ENCODE measurements around the gene RLN3. TPM values are rescaled to one million over a fixed set of nuclear protein-coding genes. Genes with fewer than 3 reads are reported as not detected.

RLN3 gene
- total RNA-seq, 1 experiment from 2014 or later, result not detected

GRCh38 chr19:13999085-13999484 lies 28.9 kb upstream of the RLN3 start:
- no peaks in the 10 kb centered on the region for H3K4me1 ChIP-seq (replicated peaks)

DNA sequence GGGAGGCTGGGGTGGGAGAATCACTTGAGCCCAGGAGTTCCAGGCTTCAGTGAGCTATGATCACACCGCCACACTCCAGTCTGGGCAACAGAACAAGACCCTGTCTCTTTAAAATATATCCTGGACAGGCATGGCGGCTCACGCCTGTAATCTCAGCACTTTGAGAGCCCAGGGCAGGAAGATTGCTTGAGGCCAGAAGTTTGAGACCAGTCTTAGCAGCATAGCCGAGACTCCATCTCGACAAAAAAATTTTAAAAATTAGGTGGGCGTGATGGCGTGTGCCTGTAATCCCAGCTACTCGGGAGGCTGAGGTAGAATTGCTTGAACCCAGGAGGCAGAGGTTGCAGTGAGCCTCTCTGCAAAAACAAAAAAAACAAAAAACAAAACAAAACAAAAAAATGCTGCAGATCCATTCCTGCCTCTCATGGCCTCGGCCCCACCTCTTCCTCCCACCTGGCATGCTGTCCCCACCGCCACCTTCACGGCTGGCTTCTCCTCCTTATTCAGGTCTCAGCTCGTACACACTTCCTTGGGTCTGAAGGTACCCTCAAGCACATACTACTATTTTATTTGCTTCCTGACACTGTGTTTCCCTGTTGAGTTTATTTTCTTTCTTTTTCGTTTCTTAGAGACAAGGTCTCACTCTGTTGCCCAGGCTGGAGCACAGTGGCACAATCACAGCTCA lies 27.1 kb upstream of the RLN3 start:
- H3K9me3 ChIP-seq (replicated peaks), result 0 out of 2 replicates have a peak, but pooled peaks cover 3% of the 10 kb centered on the region
- no peaks in the 10 kb centered on the region for H3K27me3 ChIP-seq (replicated peaks)
- peaks cover 3% of the 10 kb centered on the region; the same call in 1 of the 2 replicates for H3K36me3 ChIP-seq
- H3K27ac ChIP-seq, result no peak overlapping the region
- H3K4me3 ChIP-seq, result no peak overlapping the region
- H3K4me1 ChIP-seq (replicated peaks), result peaks cover 3% of the 10 kb centered on the region; the same call in 1 of the 2 replicates
- no peak for DNase-seq (ENCODE audit: low read depth in 1 of 2, low spot score in 2 of 2)

More at GRCh38 chr19:13999085-13999484, 28.9 kb upstream of the RLN3 start:
- no peak for DNase-seq (ENCODE audit: low read depth in 1 of 2, low spot score in 2 of 2)
- Histone ChIP-seq H3K36me3 (peaks cover 4% of the 10 kb centered on the region; the same call in 1 of the 2 replicates), H3K4me3 (no peak overlapping the region), H3K27ac (no peak overlapping the region), H3K27me3 (replicated peaks) (no peaks in the 10 kb centered on the region), H3K9me3 (replicated peaks) (0 out of 2 replicates have a peak, but pooled peaks cover 3% of the 10 kb centered on the region)

- Histone ChIP-seq H3K4me3 (no peak overlapping the region), H3K4me1 (replicated peaks) (peaks cover 8% of the 10 kb centered on the region), H3K9me3 (replicated peaks) (0 out of 2 replicates have a peak, but pooled peaks cover 3% of the 10 kb centered on the region), H3K27me3 (replicated peaks) (no peaks in the 10 kb centered on the region), H3K27ac (no peak overlapping the region), H3K36me3 (no peaks in the 10 kb centered on the region)
- DNase-seq (ENCODE audit: low read depth in 1 of 2, low spot score in 2 of 2), result no peak
Measured at GRCh38 chr19:14002571-14003250, 25.2 kb upstream of the RLN3 start.

DNA sequence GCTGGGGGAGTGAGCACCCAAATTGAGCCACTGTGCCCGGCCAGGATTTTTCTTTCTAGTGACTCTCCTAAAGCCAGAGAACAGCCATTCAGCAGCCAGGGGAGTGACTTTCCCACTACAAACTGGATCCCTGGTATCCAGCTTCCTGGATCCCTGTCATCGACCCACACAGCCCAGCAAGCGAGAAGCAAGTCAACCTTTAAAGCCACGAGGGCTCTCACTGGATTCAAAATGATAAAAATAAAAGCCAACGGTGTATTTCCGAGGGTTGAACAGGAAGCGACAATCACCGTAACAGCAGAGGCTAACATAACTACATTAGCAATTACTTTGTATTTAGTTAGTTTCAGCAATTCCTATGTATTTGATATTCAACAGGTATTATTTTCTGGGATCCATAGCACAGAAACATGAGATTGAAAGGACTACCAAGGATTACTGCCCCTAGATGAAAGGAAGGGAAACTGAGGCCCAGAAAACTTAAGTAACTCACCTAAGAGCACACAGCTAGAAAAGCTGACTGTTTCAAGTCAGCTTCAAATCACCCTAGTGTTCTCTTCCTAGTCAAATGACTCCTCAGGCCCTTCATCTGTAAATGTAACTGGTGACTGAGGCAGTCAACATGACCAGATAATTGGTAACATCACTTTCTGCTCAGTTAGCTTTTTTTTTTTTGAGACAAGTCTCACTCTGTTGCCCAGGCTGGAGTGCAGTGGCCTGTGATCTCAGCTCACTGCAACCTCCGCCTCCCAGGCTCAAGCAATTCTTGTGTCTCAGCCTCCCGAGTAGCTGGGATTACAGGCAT lies 24.5 kb upstream of the RLN3 start:
- H3K36me3 ChIP-seq, result no peaks in the 10 kb centered on the region
- DNase-seq (ENCODE audit: low read depth in 1 of 2, low spot score in 2 of 2), result no peak
- H3K27ac ChIP-seq, result no peak overlapping the region

GRCh38 chr19:14004619-14005348 lies 23.2 kb upstream of the RLN3 start:
- H3K27ac ChIP-seq, result no peak overlapping the region
- H3K4me1 ChIP-seq (replicated peaks), result peaks cover 8% of the 10 kb centered on the region
- H3K9me3 ChIP-seq (replicated peaks), result no peaks in the 10 kb centered on the region
- DNase-seq (ENCODE audit: low read depth in 1 of 2, low spot score in 2 of 2), result no peak
- no peak overlapping the region for H3K4me3 ChIP-seq
- no peaks in the 10 kb centered on the region for H3K27me3 ChIP-seq (replicated peaks)
- no peaks in the 10 kb centered on the region for H3K36me3 ChIP-seq

More for the DNA sequence above, 24.5 kb upstream of the RLN3 start:
- Histone ChIP-seq H3K27me3 (replicated peaks) (no peaks in the 10 kb centered on the region), H3K4me3 (no peak overlapping the region), H3K9me3 (replicated peaks) (0 out of 2 replicates have a peak, but pooled peaks cover 3% of the 10 kb centered on the region), H3K4me1 (replicated peaks) (peaks cover 8% of the 10 kb centered on the region)

GRCh38 chr19:14005349-14006084 lies 22.4 kb upstream of the RLN3 start:
- Histone ChIP-seq H3K27me3 (replicated peaks) (no peaks in the 10 kb centered on the region), H3K9me3 (replicated peaks) (no peaks in the 10 kb centered on the region), H3K36me3 (no peaks in the 10 kb centered on the region), H3K27ac (peak overlapping the region; percentile 89), H3K4me3 (peak overlapping the region; percentile 61), H3K4me1 (replicated peaks) (peaks cover 8% of the 10 kb centered on the region)
- DNase-seq (ENCODE audit: low read depth in 1 of 2, low spot score in 2 of 2), result peak; percentile 43 to 89

GRCh38 chr19:14006085-14006765 lies 21.7 kb upstream of the RLN3 start, which contains the start of gene RFX1:
TSS of gene RFX1 (minus strand) at chr19:14006320. CDS start at chr19:13993843, 12,477 bp downstream.
- DNase-seq (ENCODE audit: low read depth in 1 of 2, low spot score in 2 of 2), result peak; percentile 99
- peak within 1 kb of the TSS; percentile 61 for H3K4me3 ChIP-seq
- H3K27ac ChIP-seq, result peak within 1 kb of the TSS; percentile 89

GRCh38 chr19:14006766-14007562 lies 21.0 kb upstream of the RLN3 start:
- H3K27ac ChIP-seq, result peak overlapping the region; percentile 89
- H3K27me3 ChIP-seq (replicated peaks), result no peaks in the 10 kb centered on the region
- H3K36me3 ChIP-seq, result no peaks in the 10 kb centered on the region
- H3K9me3 ChIP-seq (replicated peaks), result no peaks in the 10 kb centered on the region
- H3K4me1 ChIP-seq (replicated peaks), result peaks cover 8% of the 10 kb centered on the region
- DNase-seq (ENCODE audit: low read depth in 1 of 2, low spot score in 2 of 2), result peak in 1 of 2 experiments; percentile 98
- H3K4me3 ChIP-seq, result peak overlapping the region; percentile 61

More at GRCh38 chr19:14006085-14006765, 21.7 kb upstream of the RLN3 start, which contains the start of gene RFX1:
- Histone ChIP-seq H3K9me3 (replicated peaks) (no peaks in the 10 kb centered on the region), H3K27me3 (replicated peaks) (no peaks in the 10 kb centered on the region), H3K36me3 (no peaks in the 10 kb centered on the region), H3K4me1 (replicated peaks) (peaks cover 8% of the 10 kb centered on the region)

GRCh38 chr19:14012378-14012915 lies 15.5 kb upstream of the RLN3 start:
- no peaks in the 10 kb centered on the region for H3K9me3 ChIP-seq (replicated peaks)

DNA sequence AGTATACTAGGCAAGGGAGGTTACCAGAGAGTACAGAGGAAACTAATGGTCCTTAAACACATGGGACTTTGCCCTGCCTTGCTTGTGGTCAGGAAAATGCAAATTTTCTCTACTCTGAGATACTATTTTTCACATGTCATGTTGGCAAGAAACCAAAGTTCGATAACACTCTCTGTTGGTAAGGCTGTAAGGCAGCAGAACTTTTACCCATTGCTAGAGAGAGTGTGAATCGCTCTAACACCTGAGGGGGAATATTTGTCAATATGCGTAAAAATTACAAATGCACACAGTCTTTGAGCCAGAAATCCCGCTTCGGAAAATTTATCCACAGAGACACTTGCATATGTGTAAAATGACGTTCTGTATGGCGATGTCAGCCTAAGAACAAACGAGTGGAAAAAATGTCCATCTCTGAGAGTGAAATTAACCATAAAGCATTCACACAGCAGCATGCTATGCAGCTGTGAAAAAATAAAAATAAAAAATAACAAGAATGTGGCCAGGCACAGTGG lies 12.4 kb upstream of the RLN3 start:
- Histone ChIP-seq H3K9me3 (replicated peaks) (no peaks in the 10 kb centered on the region), H3K4me3 (no peak overlapping the region), H3K27ac (no peak overlapping the region), H3K36me3 (no peaks in the 10 kb centered on the region), H3K27me3 (replicated peaks) (no peaks in the 10 kb centered on the region), H3K4me1 (replicated peaks) (no peaks in the 10 kb centered on the region)
- no peak for DNase-seq (ENCODE audit: low read depth in 1 of 2, low spot score in 2 of 2)

More at GRCh38 chr19:14012378-14012915, 15.5 kb upstream of the RLN3 start:
- Histone ChIP-seq H3K4me1 (replicated peaks) (no peaks in the 10 kb centered on the region), H3K27me3 (replicated peaks) (no peaks in the 10 kb centered on the region), H3K36me3 (no peaks in the 10 kb centered on the region), H3K27ac (no peak overlapping the region), H3K4me3 (no peak overlapping the region)
- no peak for DNase-seq (ENCODE audit: low read depth in 1 of 2, low spot score in 2 of 2)

DNA sequence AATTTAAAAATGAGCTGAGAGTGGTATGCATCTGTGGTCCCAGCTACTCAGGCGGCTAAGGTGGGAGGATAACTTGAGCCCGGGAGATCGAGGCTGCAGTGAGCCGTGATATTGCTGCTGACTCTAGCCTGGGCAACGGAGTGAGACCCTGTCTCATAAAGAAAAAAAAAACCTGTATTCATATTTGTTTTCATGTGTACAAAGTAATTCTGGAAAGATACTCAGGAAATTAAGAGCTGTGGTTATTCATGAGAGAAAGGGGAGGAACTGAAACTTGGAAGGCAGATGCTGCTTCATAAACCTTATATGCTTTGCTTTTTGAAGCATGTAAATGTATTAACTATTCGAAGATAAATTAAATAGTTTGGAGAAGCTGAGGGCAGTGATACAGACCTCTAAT lies 8.8 kb upstream of the RLN3 start:
- Histone ChIP-seq H3K4me3 (no peak overlapping the region), H3K27ac (no peak overlapping the region), H3K36me3 (no peaks in the 10 kb centered on the region), H3K9me3 (replicated peaks) (no peaks in the 10 kb centered on the region), H3K27me3 (replicated peaks) (no peaks in the 10 kb centered on the region), H3K4me1 (replicated peaks) (no peaks in the 10 kb centered on the region)
- no peak for DNase-seq (ENCODE audit: low read depth in 1 of 2, low spot score in 2 of 2)
